ENCODE measurements around the gene UNC45A. TPM values are rescaled to one million over a fixed set of nuclear protein-coding genes. Genes with fewer than 3 reads are reported as not detected.

The UNC45A gene
- total RNA-seq, 4 donors from 2014 or later = 26.3 to 59.3 (median 43.9) TPM

DNA sequence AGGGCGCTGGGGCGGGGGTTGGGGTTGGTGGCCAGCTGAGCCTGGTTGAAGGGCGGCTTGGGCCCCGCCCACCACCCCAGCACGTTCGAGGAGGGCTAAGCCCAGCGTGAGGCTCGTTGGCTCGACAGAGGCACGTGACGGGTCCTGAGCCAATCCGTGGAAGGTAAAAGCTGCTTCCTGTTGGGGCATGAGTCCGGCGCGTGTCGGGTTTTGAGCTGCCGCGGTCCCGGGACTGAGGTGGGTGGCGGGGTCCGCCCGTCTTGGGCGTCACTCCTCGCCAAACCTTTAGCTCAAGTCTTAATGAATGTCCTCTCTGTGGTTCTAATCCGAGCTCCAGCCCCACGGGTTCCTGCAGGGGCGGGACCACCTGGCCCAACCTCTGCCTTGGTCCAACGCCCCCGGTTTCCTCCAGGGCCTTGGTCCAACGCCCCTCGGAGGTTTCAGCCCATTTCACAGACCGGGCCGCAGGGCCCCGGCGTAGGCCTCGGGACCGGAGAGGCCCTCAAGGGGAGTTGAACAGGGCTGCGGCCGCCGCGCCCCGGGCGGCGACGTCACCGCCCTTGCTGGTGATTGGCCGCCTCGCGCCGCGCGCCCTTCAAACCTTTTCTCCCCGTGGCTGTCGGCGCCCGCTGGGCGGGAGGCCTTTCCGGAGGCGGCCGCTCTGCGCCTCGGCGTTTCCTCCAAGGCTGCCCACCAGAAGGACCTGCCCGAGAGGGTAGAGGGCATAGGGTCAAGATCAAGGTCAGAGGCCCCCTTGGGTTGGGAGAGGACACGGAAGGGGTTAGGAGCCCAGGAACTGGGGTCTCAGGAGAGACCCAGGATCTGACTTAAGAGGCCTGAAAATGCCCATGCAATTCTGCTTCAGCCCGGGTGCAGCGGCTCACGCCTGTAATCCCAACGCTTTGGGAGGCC is 19.9 kb downstream of the UNC45A start, which contains the start of gene RCCD1:
Gene RCCD1, plus strand, starts transcription at position 173 of the 912 bp plus-strand sequence. CDS start 1,851 bp downstream, outside the sequence.
- Histone ChIP-seq H3K4me1 (peaks cover 21 to 22% of the 10 kb centered on the region in 2 donors), H3K27ac (peak within 1 kb of the TSS; percentile 50 to 69 (median 54)), H3K9me3 (no peaks in the 10 kb centered on the region), H3K4me3 (replicated peaks in 1 of 3) (peak within 1 kb of the TSS; percentile 36 to 89 (median 78)), H3K36me3 (peaks cover 18 to 23% of the 10 kb centered on the region in 2 donors), H3K27me3 (no peaks in the 10 kb centered on the region)
- peak; percentile 95 to 96 for DNase-seq
- WGBS, 2 donors = 1 to 3% methylated on average over 21 to 38 of the region's 69 CpGs
- intact Hi-C loops (cut with DNase I) = loop anchor here (2.0 to 5.0 kb wide), 3 partner anchors 40 to 317 kb away; partner anchors contain the start of gene PRC1
- TF ChIP-seq POLR2A (IDR thresholded peaks at IDR 0.05) = peak in 1 of 2 donors; percentile 51
- TF ChIP-seq, protein P1, sequence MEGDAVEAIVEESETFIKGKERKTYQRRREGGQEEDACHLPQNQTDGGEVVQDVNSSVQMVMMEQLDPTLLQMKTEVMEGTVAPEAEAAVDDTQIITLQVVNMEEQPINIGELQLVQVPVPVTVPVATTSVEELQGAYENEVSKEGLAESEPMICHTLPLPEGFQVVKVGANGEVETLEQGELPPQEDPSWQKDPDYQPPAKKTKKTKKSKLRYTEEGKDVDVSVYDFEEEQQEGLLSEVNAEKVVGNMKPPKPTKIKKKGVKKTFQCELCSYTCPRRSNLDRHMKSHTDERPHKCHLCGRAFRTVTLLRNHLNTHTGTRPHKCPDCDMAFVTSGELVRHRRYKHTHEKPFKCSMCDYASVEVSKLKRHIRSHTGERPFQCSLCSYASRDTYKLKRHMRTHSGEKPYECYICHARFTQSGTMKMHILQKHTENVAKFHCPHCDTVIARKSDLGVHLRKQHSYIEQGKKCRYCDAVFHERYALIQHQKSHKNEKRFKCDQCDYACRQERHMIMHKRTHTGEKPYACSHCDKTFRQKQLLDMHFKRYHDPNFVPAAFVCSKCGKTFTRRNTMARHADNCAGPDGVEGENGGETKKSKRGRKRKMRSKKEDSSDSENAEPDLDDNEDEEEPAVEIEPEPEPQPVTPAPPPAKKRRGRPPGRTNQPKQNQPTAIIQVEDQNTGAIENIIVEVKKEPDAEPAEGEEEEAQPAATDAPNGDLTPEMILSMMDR (IDR thresholded peaks at IDR 0.05) = no peak

GRCh38 chr15:90955624-90956273 is 20.7 kb downstream of the UNC45A start:
- no peak for DNase-seq
- WGBS, 2 donors = 58 to 74% methylated on average over 15 to 20 of the region's 20 CpGs
- peaks cover 21 to 22% of the 10 kb centered on the region in 2 donors for H3K4me1 ChIP-seq

GRCh38 chr15:90956274-90957030 is 21.4 kb downstream of the UNC45A start:
- peaks cover 5 to 13% of the 10 kb centered on the region in 2 donors for H3K36me3 ChIP-seq
- peak overlapping the region in 1 of 3 donors; percentile 24 for H3K27ac ChIP-seq
- peaks cover 21 to 22% of the 10 kb centered on the region in 2 donors for H3K4me1 ChIP-seq
- intact Hi-C loops (cut with DNase I) = loop anchor here (5.0 kb wide), 2 partner anchors 96 to 316 kb away; no protein-coding TSS in a partner anchor
- DNase-seq = peak; percentile 70 to 72
- whole genome bisulfite sequencing, 2 donors = 9 to 26% methylated on average over 14 of the region's 56 CpGs
- TF ChIP-seq, protein P1 (IDR thresholded peaks at IDR 0.05) = peak; percentile 51 to 96 (median 82)
- no peak for TF ChIP-seq POLR2A (IDR thresholded peaks at IDR 0.05)
- no peaks in the 10 kb centered on the region for H3K9me3 ChIP-seq
- H3K27me3 ChIP-seq = no peaks in the 10 kb centered on the region
- H3K4me3 ChIP-seq (replicated peaks in 1 of 3) = peak overlapping the region in 2 of 3 donors; percentile 25 to 68

More at GRCh38 chr15:90955624-90956273, 20.7 kb downstream of the UNC45A start:
- Histone ChIP-seq H3K27ac (no peak overlapping the region), H3K27me3 (no peaks in the 10 kb centered on the region), H3K36me3 (peaks cover 10 to 15% of the 10 kb centered on the region in 2 donors), H3K4me3 (replicated peaks in 1 of 3) (no peak overlapping the region), H3K9me3 (no peaks in the 10 kb centered on the region)
- intact Hi-C loops (cut with DNase I) = loop anchor here (2.0 to 5.0 kb wide), 3 partner anchors 39 to 317 kb away; partner anchors contain the start of gene PRC1
- TF ChIP-seq, protein P1 (IDR thresholded peaks at IDR 0.05) = no peak

DNA sequence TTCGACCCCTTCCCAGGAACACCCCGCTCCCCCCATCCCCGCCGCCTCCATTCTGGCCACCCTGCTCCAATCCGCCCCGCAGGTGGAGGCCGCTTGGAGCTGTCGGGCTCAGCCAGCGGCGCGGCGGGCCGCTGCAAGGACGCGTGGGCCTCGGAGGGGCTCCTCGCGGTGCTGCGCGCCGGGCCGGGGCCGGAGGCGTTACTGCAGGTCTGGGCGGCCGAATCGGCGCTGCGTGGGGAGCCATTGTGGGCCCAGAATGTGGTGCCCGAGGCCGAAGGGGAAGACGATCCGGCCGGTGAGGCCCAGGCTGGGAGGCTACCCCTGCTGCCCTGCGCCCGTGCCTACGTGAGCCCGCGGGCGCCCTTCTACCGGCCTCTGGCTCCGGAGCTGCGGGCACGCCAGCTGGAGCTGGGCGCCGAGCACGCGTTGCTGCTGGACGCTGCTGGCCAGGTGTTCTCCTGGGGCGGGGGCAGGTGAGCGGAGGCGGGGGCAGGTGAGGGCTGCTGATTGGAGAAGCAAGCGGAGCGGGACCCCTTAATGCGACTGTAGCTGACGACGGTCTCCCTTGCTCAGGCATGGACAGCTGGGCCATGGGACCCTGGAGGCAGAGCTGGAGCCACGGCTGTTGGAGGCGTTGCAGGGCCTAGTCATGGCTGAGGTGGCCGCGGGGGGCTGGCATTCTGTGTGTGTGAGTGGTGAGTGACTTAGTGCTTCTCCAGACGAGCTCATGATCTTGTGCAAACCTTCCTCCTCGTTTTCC is 22.1 kb downstream of the UNC45A start:
- Histone ChIP-seq H3K36me3 (peaks cover 3 to 14% of the 10 kb centered on the region in 2 donors), H3K9me3 (no peaks in the 10 kb centered on the region), H3K27ac (peak overlapping the region in 1 of 3 donors; percentile 24), H3K27me3 (no peaks in the 10 kb centered on the region), H3K4me3 (replicated peaks in 1 of 3) (peak overlapping the region in 2 of 3 donors; percentile 25 to 68), H3K4me1 (peaks cover 21 to 22% of the 10 kb centered on the region in 2 donors)
- intact Hi-C loops (cut with DNase I) = loop anchor here (5.0 kb wide), 2 partner anchors 95 to 315 kb away; no protein-coding TSS in a partner anchor
- peak; percentile 31 to 35 for DNase-seq
- no peak for TF ChIP-seq POLR2A (IDR thresholded peaks at IDR 0.05)
- TF ChIP-seq, protein P1 (IDR thresholded peaks at IDR 0.05) = no peak
- 30 to 41% methylated on average over 7 to 13 of the region's 63 CpGs for WGBS, 2 donors

All from thyroid gland (tissue), 4 donors.